ENCODE data around the gene FNIP1.
"Not testable (repeated sequence)": the region's sequence is repeated elsewhere in the genome, so short reads cannot be mapped to it uniquely, and the experiment has no call there.

The FNIP1 gene

DNA sequence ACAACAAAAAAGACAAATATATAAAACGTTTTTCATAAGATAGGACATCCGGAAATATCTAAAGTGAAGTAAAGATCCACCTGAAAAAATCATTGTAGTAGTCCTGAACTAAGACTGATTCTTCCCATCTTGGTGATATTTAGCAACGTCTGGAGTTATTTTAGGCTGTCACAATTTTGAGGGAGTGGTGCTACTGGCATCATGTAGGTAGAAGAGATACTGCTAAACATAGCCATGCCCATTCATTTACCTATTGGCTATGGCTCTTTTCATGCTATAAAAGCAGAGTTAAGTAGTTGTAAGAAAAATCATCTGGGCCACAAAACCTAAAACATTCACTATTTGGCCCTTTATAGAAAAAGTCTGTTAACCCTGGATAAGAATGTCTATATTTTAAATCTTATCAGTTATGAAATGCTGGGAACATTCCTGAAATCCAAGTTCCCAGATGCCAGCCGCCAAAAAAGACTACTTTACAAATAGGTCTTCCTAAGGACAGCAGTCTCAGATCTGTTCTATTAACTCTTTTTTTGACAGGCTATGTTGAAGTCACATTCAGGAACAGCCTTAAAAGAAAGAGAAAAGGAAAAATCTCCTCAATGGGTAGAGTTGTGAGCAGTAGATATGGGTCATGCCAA lies 188.8 kb downstream of the FNIP1 start:
- no peak for DNase-seq (ENCODE audit: low read depth, low spot score)

DNA sequence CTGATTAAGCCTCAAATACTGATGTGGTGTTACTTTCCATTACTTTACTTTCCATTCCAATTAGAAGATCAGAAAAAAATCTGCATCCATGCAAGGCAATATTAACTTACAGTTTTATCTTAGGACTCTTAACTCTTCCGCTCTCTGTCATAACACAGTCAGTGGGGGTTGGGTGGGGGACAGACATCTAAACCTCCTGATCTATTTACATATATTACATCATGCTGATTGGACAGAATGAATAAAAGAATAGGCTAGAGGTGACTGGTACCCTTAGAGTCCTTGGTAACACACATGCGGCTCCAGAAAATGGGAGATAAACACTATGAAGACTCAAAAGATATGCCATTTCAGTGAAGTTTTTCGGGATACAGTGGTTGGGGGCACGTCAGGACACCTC lies 189.4 kb downstream of the FNIP1 start:
- no peak for DNase-seq (ENCODE audit: low read depth, low spot score)

DNA sequence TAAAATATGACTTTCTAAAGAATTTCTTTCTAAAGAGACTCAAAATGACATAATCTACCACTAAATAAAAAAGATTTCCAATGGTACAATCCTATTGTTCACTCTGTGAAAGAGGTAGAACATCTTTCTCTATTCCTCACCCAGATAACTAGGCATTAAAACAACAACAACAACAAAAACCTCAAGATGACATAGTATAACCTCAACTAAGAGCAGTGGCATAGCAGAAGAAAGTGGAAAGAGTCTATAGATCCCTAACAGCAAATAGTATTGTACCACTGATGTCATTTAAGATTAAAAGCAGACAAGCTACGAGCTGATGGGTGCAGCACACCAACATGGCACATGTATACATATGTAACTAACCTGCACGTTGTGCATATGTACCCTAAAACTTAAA lies 191.7 kb downstream of the FNIP1 start:
- DNase-seq (ENCODE audit: low read depth, low spot score) = no peak

DNA sequence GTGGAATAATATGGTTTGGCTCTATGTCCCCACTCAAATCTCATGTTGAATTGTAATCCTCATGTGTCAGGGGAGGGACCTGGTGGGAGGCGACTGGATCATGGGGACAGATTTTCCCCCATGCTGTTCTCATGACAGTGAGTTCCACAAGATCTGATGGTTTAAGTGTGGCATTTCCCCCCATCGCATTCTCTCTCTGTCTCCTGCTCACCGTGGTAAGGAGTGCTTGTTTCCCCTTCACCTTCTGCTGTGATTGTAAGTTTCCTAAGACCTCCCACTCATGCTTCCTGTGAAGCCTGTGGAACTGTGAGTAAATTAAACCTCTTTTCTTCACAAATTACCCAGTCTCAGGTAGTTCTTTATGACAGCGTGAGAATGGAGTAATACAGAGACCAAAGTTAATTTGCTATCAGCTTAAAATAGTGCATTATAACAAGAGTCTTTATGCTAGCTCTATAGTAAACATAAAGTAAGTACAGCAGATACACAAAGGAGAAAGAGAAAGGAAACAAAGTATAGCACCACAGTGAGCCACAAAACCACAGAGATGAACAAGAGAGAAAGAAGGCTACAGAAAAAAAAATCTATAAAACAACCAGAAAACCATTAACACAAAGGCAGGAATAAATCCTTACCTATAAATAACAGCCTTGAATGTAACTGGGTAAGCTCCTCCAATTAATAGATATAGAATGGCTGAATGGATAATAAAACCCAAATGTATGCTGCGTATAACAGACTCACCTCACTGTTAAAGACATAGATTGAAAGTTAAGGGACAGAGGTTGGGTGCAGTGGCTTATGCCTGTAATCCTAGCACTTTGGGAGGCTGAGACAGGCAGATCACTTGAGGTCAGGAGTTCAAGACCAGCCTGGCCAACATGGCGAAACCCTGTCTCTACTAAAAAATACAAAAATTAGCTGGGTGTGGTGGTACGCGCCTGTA lies 201.5 kb downstream of the FNIP1 start:
- DNase-seq (ENCODE audit: low read depth, low spot score) = no peak

- DNase-seq (ENCODE audit: low read depth, low spot score) = no peak
These were observed 202.9 kb downstream of the FNIP1 start for GRCh38 chr5:131593921-131594320.

- not testable (repeated sequence) for DNase-seq (ENCODE audit: low read depth, low spot score)
These were observed 203.4 kb downstream of the FNIP1 start for GRCh38 chr5:131593436-131593835.
